Esophagus muscularis mucosa (tissue), 4 donors: ENCODE measurements around the gene KRTAP5-11. TPM values are rescaled to one million over a fixed set of nuclear protein-coding genes. Genes with fewer than 3 reads are reported as not detected.

ENCODE experiments used
- DNase-seq: peaks from one replicate; pipeline ENCODE4 v3.0.0-alpha.2; 2017; ENCODE audit errors: extremely low spot score
- H3K27ac ChIP-seq, 4 donors: fragments of 200-600 bp; sonication (generic); replicated peaks in 1 of 4; 1 replicate in 3 of 4; 2 replicates in 1 of 4; pipeline ENCODE4 v1.5.1; 2016 to 2019; ENCODE audit warnings: mild to moderate bottlenecking in 1 of 4
- H3K27me3 ChIP-seq, 4 donors: fragments of 200-600 bp; sonication (generic); one replicate each; pipeline versions ENCODE4 v1.5.1 to v1.6.0; 2016 to 2019
- H3K36me3 ChIP-seq, 4 donors: fragments of 200-600 bp; sonication (generic); one replicate each; pipeline ENCODE4 v1.5.1; 2016 to 2019
- H3K4me1 ChIP-seq, 4 donors: fragments of 200-600 bp; sonication (generic); one replicate each; pipeline ENCODE4 v1.5.1; 2016 to 2019
- H3K4me3 ChIP-seq, 4 donors: fragments of 200-600 bp; sonication (generic); 1 replicate in 2 of 4; 2 replicates in 2 of 4; pipeline ENCODE4 v1.5.1; 2016 to 2019; ENCODE audit warnings: mild to moderate bottlenecking in 4 of 4, moderate library complexity in 1 of 4
- H3K9me3 ChIP-seq, 4 donors: fragments of 200-600 bp; sonication (generic); 1 replicate in 3 of 4; 2 replicates in 1 of 4; pipeline ENCODE4 v1.5.1; 2016 to 2019
- CTCF ChIP-seq, 3 experiments: fragments of 200-600 bp in 2 of 3; fragments of 450-650 bp in 1 of 3; sonication (generic) in 2 of 3; IDR thresholded peaks; one replicate each; pipeline ENCODE4 v1.5.1; 2017 to 2019; ENCODE audit warnings: antibody characterized with exemption in 3 of 3, mild to moderate bottlenecking in 2 of 3, moderate library complexity in 1 of 3
- EP300 ChIP-seq: sonication (generic); formaldehyde crosslinking; IDR thresholded peaks from one replicate; pipeline ENCODE4 v1.6.1; 2017; ENCODE audit warnings: antibody characterized with exemption
- POLR2A ChIP-seq: fragments of 450-650 bp; IDR thresholded peaks from one replicate; pipeline ENCODE4 v1.6.1; 2017; ENCODE audit warnings: antibody characterized with exemption, moderate library complexity, mild to moderate bottlenecking, low read depth
- POLR2AphosphoS5 ChIP-seq, 2 donors: sonication (generic); formaldehyde crosslinking; IDR thresholded peaks; one replicate each; pipeline ENCODE4 v1.6.1; 2017; ENCODE audit warnings: antibody characterized with exemption in 2 of 2
- WGBS: methylation state at CpG from one replicate; pipeline ENCODE4 v1.1.5; 2018; 5-methylcytosine and 5-hydroxymethylcytosine counted together
- intact Hi-C: fragments of 100-400 bp; cut with DNase I; formaldehyde crosslinking; loops from one replicate; pipeline ENCODE4 v1.15.1; 2023
- small RNA-seq, 3 donors: library from RNA; depleted of rRNA; stranded (forward); fragments of <200 nt; gene quantifications; one replicate each; pipeline ENCODE3, GENCODE V24; 2016
- total RNA-seq, 4 donors: library from RNA; depleted of rRNA; stranded (reverse); fragments of >200 nt; gene quantifications; one replicate each; pipeline versions ENCODE4 v1.1.0 to v1.2.1, GENCODE V29; 2016

Gene KRTAP5-11
- total RNA-seq, 4 donors from 2014 or later = not detected

DNA sequence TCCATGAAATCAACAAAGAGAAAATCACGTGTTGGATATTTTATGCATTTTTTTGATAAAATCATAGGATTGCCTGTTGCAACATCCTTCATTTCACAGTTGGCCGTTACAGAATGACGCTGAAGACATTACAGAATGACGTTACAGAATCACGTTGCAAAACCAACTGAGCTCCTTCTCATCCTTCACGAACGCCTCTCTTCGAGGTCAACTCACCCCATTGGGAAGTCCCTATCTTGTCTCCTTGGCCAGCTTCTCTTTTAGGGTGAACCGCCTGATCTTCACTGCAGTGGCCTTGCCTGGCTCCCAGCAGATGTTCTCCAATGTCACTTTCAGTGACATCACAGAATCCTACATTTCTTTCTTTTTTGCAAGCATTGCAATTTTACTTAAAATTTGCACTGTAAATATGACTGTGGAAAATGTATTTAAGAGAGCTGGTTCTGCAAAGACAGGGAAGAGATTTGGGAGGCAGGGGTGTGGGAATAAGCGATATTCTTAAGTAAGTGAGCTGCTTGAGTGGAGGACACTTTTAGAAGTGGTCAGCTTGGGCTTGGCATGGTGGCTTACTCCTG, 50.6 kb downstream of the KRTAP5-11 start:
- Histone ChIP-seq H3K36me3 (no peaks in the 10 kb centered on the region), H3K4me1 (no peaks in the 10 kb centered on the region), H3K9me3 (no peaks in the 10 kb centered on the region), H3K27ac (no peak overlapping the region), H3K4me3 (no peak overlapping the region), H3K27me3 (no peaks in the 10 kb centered on the region)
- WGBS = 75% methylated on average over 10 of the region's 10 CpGs
- TF ChIP-seq POLR2A (no peak), POLR2AphosphoS5 (IDR thresholded peaks at IDR 0.05) (no peak), EP300 (no peak), CTCF (IDR thresholded peaks at IDR 0.05) (no peak)
- intact Hi-C loops = no loop called here
- DNase-seq = no peak

Small RNA genes lying within 50 kb of the gene (small RNA-seq; reads per million reads assigned to genes)
- gene AP000867.1 (0 reads per million in 3 donors), gene KRTAP5-14P (0 reads per million in 3 donors)

Other genes with a start within 250 kb of the KRTAP5-11 start
- 1 to 10 TPM; 5.8 to 9.5 (median 9.2) TPM for gene DHCR7, start 134.5 kb downstream of the KRTAP5-11 start, total RNA-seq
- 10 to 100 TPM; 38.4 to 44.4 (median 42.2) TPM for gene NADSYN1, start 129.7 kb downstream of the KRTAP5-11 start, total RNA-seq
- not detected for gene KRTAP5-7, start 55.6 kb downstream of the KRTAP5-11 start, total RNA-seq
- not detected for gene KRTAP5-8, start 44.9 kb downstream of the KRTAP5-11 start, total RNA-seq
- gene KRTAP5-9, start 34.5 kb downstream of the KRTAP5-11 start, total RNA-seq = not detected
- gene KRTAP5-10, start 17.3 kb downstream of the KRTAP5-11 start, total RNA-seq = not detected